GM19452 (cell line): ENCODE data around the gene CDH26.
"Not testable (repeated sequence)": the region's sequence is repeated elsewhere in the genome, so short reads cannot be mapped to it uniquely, and the experiment has no call there.

Experiments used
- ATAC-seq: cut with Tn5 transposase; IDR thresholded peaks from one replicate; pipeline ENCODE4 v1.9.1; 2021; ENCODE audit not compliant: unreplicated experiment

The CDH26 gene

GRCh38 chr20:60041436-60042165 lies 83.4 kb downstream of the CDH26 start:
- ATAC-seq = not testable (repeated sequence)

- ATAC-seq = no peak
Observed at GRCh38 chr20:60043435-60043834, 85.2 kb downstream of the CDH26 start.

DNA sequence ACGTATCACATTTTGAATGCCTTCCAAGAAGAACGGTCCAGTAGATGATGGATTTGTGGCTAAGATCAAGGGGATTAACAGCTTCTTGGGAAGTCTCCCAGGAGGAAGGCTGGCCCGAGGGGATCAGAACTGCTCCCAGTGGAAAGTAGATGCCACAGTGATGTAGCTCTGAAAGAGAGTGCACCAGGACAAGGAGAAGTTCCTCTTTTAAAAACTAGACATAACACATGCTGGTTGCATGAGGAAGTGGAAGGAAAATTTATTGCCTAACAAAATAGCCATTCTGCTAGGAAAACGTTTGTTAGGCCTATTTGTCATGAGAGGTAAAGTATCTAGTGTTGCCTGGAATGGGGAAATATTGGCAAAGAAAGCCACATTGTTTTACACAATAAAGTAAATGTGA lies 87.8 kb downstream of the CDH26 start:
- no peak for ATAC-seq

DNA sequence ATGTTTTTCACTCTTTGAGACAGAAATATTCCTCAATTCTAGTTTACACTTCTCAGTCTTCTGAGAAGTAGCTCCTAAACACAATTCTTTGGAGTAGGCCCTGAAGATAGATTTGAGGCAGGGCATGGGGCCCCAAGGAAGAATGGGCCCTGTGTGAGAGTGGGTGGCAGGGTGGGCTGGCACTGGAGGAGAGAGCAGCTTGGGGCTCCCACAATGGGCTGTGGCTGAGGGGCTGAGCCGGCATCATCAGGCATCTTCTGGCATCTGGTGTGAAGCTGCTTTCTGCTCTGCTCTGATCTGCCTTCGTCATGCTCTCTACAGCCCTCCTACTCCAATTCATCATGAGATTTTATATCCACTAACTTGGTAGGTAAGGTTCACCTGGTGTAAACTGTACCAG lies 88.2 kb downstream of the CDH26 start:
- ATAC-seq = no peak

- no peak for ATAC-seq
Observed at GRCh38 chr20:60046860-60047259, 88.6 kb downstream of the CDH26 start.

- ATAC-seq = no peak
Observed at GRCh38 chr20:60048634-60049521, 90.7 kb downstream of the CDH26 start.

DNA sequence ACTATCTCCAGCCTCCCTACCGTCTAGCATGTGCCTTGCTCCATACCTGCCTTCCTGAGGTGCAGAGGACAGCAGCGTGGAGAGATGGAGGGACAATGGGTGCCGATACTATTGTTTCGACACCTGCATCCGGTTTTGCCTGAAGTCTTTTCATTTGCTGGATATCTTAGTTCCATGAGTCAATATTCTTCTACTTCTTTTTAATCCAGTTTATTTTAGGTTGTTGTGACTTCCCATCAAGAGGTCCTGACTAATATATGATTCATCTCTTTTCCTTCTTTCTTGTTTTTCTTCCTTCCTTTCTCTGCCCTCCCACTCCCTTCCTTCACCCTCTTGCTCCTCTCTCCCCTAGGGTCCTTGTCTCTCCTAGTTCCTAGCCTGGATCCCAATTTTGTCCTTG lies 91.4 kb downstream of the CDH26 start:
- no peak for ATAC-seq

DNA sequence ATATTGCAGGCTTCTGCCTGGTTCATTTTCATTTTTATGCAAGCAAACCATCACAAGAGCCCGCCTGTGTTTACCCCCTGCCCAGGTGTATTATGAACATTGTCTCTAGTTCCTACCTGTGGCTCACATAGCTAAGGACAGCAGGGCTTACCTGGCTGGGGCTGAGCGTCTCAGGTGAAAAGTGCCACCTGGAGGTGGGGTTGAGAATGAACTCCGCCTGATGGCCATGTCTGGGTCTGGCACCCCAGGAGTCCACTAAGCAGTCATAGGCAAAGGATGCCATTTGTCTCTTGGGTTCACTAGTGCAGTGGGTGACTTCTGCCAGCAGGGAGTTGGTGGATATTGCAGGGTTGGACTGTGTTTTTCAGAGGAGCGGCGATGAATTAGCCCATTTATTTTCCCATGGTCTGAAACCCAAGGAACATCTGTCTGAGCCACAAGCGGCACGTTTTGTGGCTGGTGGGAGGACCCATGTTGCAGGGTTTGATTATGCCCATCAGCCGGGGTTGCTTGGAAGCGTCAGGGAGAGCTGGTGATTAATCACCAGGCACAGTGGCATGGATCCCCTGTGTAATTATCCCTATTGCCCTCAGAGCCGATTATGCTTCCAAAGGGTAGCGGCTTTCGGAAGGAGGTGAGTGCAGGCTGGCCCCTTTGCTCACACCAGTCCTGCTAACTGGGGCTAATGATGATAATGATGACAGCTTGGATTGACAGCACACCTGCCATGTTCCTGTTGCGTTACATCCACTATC lies 92.1 kb downstream of the CDH26 start:
- ATAC-seq = no peak

- no peak for ATAC-seq
Observed at GRCh38 chr20:60051911-60052310, 93.7 kb downstream of the CDH26 start.

GRCh38 chr20:60052322-60052721 lies 94.1 kb downstream of the CDH26 start:
- ATAC-seq = no peak

DNA sequence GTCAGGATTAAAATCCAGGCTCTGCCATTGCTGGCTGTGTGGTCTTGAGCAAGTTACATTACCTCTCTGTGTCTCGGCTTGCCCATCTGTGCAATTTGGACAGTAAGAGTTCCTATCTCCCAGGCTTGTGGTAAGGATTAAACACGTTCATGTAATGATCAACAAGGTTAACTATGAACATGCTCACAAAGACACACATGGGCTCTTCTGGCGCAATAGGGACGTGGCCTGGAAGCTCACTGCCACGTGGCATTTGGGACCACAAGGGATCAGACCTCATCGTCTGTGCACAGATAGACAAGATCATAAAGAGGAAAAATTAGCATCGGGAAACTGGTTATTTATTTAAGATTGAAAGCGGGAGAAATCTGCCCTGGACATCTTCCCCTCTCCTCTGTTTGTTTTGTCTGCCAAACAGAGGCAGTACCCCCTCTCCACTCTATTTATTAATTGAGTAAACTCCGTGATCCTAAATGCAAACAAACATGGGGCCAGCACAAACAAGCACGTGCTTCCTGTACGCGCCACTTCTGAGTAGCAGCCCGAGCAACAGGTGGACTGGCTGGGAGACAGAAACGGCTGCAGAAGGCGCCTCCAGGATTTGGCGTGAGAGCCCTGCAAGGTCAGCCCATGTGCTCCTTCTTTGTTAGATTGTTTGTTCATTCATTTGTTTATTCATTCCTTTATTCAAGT lies 95.0 kb downstream of the CDH26 start:
- no peak for ATAC-seq

- no peak for ATAC-seq
Observed at GRCh38 chr20:60053818-60054190, 95.6 kb downstream of the CDH26 start.

- ATAC-seq = no peak
Observed at GRCh38 chr20:60054716-60055634, 96.8 kb downstream of the CDH26 start.

DNA sequence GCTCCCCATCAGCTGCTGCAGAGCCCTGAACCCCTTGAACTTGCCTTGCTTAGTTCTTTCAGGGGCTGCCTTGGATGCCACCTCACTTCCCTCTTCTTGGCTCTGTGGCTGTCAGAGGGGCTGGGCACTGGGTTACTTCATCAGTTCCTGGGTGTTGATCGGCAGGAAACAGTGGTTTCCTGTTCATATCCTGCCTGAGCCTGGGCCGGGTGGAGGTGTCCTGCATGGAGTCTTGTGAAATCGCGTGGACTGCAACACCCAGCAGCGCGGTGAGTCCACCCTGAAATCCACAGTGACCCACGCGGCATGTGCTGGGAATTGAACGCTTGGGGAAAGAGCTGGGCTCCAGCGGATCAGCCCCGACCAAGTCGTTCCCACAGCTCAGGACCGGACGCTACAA lies 97.5 kb downstream of the CDH26 start:
- ATAC-seq = no peak

- ATAC-seq = no peak
Observed at GRCh38 chr20:60056407-60057122, 98.3 kb downstream of the CDH26 start.

DNA sequence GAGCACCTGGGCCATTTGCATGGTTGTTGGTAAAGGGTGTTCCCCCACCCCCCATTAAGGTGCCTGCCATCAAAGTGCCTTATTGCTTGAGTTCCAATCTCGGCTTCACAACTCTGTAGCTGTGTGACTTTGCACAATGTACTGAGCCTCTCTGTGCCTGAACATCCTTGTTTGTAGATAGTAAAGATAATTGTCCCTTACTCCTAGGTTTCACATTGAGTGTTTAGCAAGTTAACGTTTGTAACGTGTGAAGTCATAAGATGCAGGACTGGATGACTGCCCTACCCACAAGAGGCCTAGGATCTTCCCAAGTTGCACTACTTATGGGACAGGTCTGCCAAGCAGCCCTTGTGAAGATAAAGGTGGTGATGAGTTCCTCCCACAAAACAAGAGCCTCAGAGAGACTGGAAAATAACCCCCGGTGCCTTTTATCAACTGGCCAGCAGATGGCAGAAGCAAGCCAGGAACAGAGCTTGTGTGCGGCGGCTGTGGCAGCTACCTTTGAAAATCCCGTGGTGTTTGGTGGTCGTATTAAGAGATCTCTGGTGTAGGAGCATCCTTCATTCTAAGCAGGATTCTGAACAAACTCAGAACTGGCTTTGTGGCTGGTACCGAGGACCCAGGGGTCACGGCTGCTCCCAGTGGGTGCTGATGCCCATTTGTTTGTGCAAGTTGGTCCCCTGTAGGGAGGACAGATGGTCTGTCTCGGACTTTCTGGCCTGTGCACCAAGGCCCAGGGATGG lies 99.1 kb downstream of the CDH26 start:
- peak; percentile 52 for ATAC-seq

DNA sequence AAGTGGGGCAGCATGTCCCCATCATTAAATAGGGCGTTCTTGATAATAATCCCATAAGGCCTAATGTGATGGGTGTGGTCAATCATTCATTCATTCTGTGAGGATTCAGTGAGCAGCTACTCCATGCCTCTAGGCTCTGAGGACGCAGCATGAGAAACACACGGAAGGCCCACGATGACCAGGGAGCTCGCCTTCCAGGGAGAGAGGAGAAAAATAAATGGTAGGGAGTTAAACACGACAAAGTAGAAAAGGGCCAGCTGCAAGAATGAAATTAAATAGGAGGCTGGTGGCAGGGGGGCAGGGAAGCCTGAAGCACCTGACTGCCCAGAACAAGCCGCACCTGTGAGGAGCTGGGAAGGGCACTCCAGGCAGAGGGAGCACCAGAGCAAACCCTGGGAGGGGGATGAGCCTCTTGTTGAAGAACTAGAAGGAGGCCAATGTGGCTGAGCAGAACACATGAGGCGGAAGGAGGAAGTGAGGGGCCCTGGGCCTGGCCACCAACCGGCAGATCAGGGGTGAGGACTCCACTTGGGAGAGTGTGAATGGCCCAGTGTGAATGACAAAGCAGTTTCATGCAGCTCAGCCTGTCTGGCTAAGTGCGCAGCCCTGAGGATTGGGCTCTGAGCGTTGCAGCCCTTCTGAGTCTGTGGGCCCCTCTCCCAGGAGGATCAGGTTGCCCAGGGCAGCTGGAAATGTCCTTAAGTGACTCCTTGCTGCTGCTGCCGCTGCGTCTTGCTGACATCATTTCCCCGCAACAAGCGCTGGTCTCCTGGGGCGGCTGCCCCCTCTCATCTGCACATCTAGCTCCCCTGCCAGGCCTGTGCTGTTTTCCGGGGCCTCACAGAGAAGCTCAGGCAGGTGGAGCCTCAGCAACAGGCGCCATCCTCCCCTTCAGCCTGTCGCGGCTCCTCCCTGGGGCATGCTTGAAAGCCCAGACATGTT lies 99.9 kb downstream of the CDH26 start:
- no peak for ATAC-seq

DNA sequence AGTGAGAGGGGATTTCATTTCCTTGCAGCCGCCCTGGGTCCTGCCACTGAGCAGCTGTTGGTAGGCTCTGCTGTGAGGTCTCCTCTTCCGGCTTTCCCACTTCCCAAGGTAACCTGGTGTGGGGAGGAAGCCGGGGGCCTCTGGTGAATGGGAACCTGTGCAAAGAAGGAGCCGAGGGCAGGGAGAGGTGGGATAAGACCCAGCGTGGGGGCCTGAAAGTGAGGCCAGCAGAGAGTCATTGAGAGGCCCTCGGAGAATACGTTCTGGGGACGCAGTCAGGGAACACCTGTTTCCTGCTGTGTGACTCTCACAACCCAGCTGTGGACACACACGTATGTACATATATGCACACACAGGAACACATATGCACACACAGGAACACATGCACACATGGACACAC lies 100.7 kb downstream of the CDH26 start:
- no peak for ATAC-seq
